8988T (cell line): ENCODE results near the gene CBX7.

Experiments
- DNase-seq: peaks from one replicate; pipeline ENCODE4 v3.0.0; 2011

The CBX7 gene

GRCh38 chr22:39152511-39153219 is at the start of gene CBX7:
Gene CBX7, minus strand, starts transcription at chr22:39152680. Its CDS starts 236 bp downstream, at chr22:39152444.
- peak; percentile 87 for DNase-seq

- no peak for DNase-seq
These were observed 45.1 kb upstream of the CBX7 start for GRCh38 chr22:39197578-39197977.

GRCh38 chr22:39194098-39194497 is 41.6 kb upstream of the CBX7 start:
- no peak for DNase-seq

GRCh38 chr22:39188809-39189208 is 36.3 kb upstream of the CBX7 start:
- DNase-seq: no peak

GRCh38 chr22:39185601-39186012 is 33.1 kb upstream of the CBX7 start:
- DNase-seq: no peak

GRCh38 chr22:39184586-39185577 is 32.4 kb upstream of the CBX7 start:
- no peak for DNase-seq

GRCh38 chr22:39183991-39184585 is 31.6 kb upstream of the CBX7 start:
- DNase-seq: no peak

- no peak for DNase-seq
These were observed 30.1 kb upstream of the CBX7 start for GRCh38 chr22:39182478-39183030.

GRCh38 chr22:39181778-39182177 is 29.3 kb upstream of the CBX7 start:
- no peak for DNase-seq

- DNase-seq: no peak
These were observed 28.9 kb upstream of the CBX7 start for GRCh38 chr22:39181356-39181755.

GRCh38 chr22:39179841-39180335 is 27.4 kb upstream of the CBX7 start:
- DNase-seq: no peak

GRCh38 chr22:39179401-39179827 is 26.9 kb upstream of the CBX7 start:
- DNase-seq: no peak

GRCh38 chr22:39178206-39179111 is 26.0 kb upstream of the CBX7 start:
- no peak for DNase-seq

- DNase-seq: no peak
These were observed 25.3 kb upstream of the CBX7 start for GRCh38 chr22:39177791-39178190.

- DNase-seq: no peak
These were observed 24.9 kb upstream of the CBX7 start for GRCh38 chr22:39177456-39177775.

GRCh38 chr22:39176714-39177455 is 24.4 kb upstream of the CBX7 start:
- no peak for DNase-seq

- DNase-seq: peak; percentile 41
These were observed 23.7 kb upstream of the CBX7 start for GRCh38 chr22:39176143-39176713.

- no peak for DNase-seq
These were observed 23.1 kb upstream of the CBX7 start for GRCh38 chr22:39175353-39176142.

GRCh38 chr22:39174498-39175352 is 22.2 kb upstream of the CBX7 start:
- peak; percentile 43 for DNase-seq
